Type B pancreatic cell (in vitro differentiated cells): ENCODE measurements around the gene MAGEA9. TPM values are rescaled to one million over a fixed set of nuclear protein-coding genes. Genes with fewer than 3 reads are reported as not detected.
"Not testable (repeated sequence)": the region's sequence is repeated elsewhere in the genome, so short reads cannot be mapped to it uniquely, and the experiment has no call there.

Experiments used
- DNase-seq: peaks from one replicate; pipeline ENCODE4 v3.0.0; 2021; ENCODE audit warnings: mixed read lengths; ENCODE audit not compliant: unreplicated experiment; ENCODE audit errors: extremely low spot score
- H3K27ac Mint-ChIP-seq: 2 replicates; pipeline ENCODE4 v1.8.0; 2021; ENCODE audit warnings: mild to moderate bottlenecking, mixed read lengths
- H3K27me3 Mint-ChIP-seq: 2 replicates; pipeline ENCODE4 v1.8.0; 2021; ENCODE audit warnings: mixed read lengths
- H3K36me3 Mint-ChIP-seq: 2 replicates; pipeline ENCODE4 v1.8.0; 2021; ENCODE audit warnings: mixed read lengths
- H3K4me1 Mint-ChIP-seq: one replicate; pipeline ENCODE4 v1.8.0; 2021; ENCODE audit warnings: mixed read lengths; ENCODE audit not compliant: unreplicated experiment
- H3K4me3 Mint-ChIP-seq: 2 replicates; pipeline ENCODE4 v1.8.0; 2021; ENCODE audit warnings: mild to moderate bottlenecking, mixed read lengths
- H3K9me3 Mint-ChIP-seq: 2 replicates; pipeline ENCODE4 v1.8.0; 2021; ENCODE audit warnings: mixed read lengths
- CTCF ChIP-seq: fragments of 200-600 bp; sonication (generic); conservative IDR thresholded peaks from 2 replicates; pipeline ENCODE4 v1.5.0; 2021; ENCODE audit warnings: antibody characterized with exemption, mild to moderate bottlenecking
- long read RNA-seq: library from polyadenylated mRNA; unstranded; transcript quantifications from one replicate; pipeline ENCODE4 v2.0.0, GENCODE V29; 2020
- total RNA-seq: library from RNA; stranded (reverse); gene quantifications from 2 replicates; pipeline ENCODE4 v1.2.1, GENCODE V29; 2021; ENCODE audit warnings: low replicate concordance

The MAGEA9 gene, protein sequence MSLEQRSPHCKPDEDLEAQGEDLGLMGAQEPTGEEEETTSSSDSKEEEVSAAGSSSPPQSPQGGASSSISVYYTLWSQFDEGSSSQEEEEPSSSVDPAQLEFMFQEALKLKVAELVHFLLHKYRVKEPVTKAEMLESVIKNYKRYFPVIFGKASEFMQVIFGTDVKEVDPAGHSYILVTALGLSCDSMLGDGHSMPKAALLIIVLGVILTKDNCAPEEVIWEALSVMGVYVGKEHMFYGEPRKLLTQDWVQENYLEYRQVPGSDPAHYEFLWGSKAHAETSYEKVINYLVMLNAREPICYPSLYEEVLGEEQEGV
- total RNA-seq, result not detected in 2 replicates
- long read RNA-seq, result 0 reads

DNA sequence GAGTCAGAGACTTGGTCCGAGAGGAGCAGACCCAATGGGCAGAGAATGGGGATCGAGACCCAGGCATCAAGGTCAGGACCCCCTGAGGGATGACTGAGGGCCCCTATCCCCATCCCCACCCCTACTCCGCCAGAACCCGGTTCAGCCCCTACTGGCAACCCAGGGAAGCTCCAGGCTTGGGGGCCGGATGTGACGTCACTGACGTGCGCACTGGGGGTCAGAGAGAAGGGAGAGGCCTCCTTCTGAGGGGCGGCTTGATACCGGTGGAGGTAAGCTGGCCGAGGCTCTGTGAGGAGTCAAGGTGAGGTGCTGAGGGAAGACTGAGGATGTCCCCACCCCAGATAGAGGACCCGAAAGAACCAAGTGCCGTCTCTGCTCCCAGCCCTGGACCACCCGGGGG, at the start of gene MAGEA9:
TSS of gene MAGEA9 (plus strand) at position 204 of the 400 bp plus-strand sequence. CDS start 4,281 bp downstream, outside the sequence.
- not testable (repeated sequence) for H3K36me3 Mint-ChIP-seq, H3K27ac Mint-ChIP-seq, DNase-seq, H3K4me3 Mint-ChIP-seq, H3K9me3 Mint-ChIP-seq, H3K27me3 Mint-ChIP-seq, H3K4me1 Mint-ChIP-seq

GRCh38 chrX:149742269-149742668, 39.5 kb upstream of the MAGEA9 start:
- H3K4me3 Mint-ChIP-seq, result not testable (repeated sequence)

GRCh38 chrX:149746390-149747007, 35.2 kb upstream of the MAGEA9 start:
- H3K27me3 Mint-ChIP-seq, H3K9me3 Mint-ChIP-seq, H3K36me3 Mint-ChIP-seq, H3K4me1 Mint-ChIP-seq, H3K4me3 Mint-ChIP-seq, DNase-seq, H3K27ac Mint-ChIP-seq: not testable (repeated sequence)

More at GRCh38 chrX:149742269-149742668, 39.5 kb upstream of the MAGEA9 start:
- H3K36me3 Mint-ChIP-seq, H3K27ac Mint-ChIP-seq, DNase-seq, H3K4me1 Mint-ChIP-seq, H3K9me3 Mint-ChIP-seq, H3K27me3 Mint-ChIP-seq: not testable (repeated sequence)

DNA sequence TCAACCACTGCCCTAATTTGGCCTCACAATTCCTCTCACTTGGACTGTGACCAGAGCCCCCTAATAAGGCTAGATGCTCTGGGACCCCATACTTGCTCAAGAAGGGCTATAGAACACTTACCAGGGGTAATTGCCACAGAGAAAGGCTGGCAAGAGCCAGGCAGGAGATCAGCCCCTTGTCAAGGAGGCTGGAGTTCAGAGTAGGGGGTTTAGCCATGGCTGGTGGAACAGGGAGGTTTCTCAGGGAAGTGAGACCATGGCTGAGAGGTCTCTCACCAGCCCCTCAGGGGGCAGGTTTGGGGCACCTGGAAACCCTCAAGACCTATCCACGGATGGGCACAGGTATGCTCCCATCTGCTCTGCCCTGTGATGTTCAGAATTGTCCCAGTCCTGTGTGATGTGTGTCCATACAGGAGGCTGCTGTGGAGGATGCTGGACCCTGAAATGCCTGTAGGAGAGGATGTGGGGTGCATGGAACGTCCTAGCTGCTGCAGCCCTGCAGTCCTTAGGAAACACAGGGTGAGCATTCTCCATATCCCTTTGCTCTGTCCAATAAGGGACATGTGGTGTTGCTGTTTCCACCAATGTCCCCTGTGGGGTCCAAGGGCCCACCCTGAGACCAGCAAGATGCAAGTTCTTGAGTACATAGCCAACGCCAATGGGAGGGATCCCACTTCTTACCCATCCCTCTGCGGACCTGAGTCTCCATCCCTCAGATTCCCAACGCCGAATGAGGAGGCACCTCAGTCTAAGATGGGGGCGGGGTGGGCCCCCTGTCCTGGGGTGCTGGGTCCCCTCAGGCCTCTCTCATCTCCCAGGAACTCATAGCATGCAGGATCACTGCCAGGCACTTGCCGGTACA, 24.3 kb upstream of the MAGEA9 start:
- no peak overlapping the region for H3K27ac Mint-ChIP-seq
- no peak overlapping the region for H3K4me3 Mint-ChIP-seq
- H3K4me1 Mint-ChIP-seq, result no peaks in the 10 kb centered on the region
- no peaks in the 10 kb centered on the region for H3K36me3 Mint-ChIP-seq
- TF ChIP-seq CTCF, result no peak
- DNase-seq, result no peak
- H3K9me3 Mint-ChIP-seq, result peaks cover 4% of the 10 kb centered on the region
- H3K27me3 Mint-ChIP-seq, result no peaks in the 10 kb centered on the region

DNA sequence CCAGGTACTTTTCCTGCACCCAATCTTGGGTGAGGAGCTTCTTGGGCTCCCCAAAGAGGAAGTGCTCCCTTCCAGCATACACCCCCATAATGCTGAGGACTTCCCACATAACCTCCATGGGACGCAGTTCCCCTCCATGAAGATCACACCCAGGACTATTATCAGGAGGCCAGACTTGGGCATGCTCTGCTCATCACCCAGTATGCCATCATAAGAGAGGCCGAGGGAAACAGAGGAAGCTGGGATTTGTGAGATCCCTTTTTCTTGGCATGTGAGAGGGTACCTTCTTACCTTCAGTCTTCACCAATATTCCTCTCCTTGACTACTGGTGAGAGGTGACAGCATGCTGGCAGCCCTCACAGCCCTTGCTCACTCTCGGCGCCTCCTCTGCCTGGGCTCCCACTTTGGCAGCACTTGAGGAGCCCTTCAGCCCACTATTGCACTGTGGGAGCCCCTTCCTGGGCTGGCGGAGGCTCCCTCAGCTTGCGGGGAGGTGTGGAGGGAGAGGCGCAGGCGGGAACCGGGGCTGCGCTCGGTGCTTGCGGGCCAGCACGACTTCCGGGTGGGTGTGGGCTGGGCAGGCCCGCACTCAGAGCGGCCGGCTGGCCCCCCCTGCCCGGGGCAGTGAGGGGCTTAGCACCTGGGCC, 23.5 kb upstream of the MAGEA9 start:
- Mint-ChIP-seq H3K4me1 (no peaks in the 10 kb centered on the region), H3K27ac (no peak overlapping the region), H3K4me3 (no peak overlapping the region), H3K9me3 (peaks cover 4% of the 10 kb centered on the region), H3K27me3 (no peaks in the 10 kb centered on the region), H3K36me3 (no peaks in the 10 kb centered on the region)
- DNase-seq, result no peak
- TF ChIP-seq CTCF, result no peak

DNA sequence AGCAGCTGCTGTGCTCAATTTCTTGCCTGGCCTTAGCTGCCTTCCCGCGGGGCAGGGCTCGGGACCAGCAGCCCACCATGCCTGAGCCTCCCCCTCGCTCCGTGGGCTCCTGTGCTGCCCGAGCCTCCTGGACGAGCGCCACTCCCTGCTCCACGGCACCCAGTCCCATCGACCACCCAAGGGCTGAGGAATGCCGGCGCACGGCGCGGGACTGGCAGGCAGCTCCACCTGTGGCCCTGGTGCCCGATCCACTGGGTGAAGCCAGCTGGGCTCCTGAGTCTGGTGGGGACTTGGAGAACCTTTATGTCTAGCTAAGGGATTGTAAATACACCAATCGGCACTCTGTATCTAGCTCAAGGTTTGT, 23.0 kb upstream of the MAGEA9 start:
- not testable (repeated sequence) for H3K27ac Mint-ChIP-seq, DNase-seq, H3K27me3 Mint-ChIP-seq, H3K36me3 Mint-ChIP-seq, H3K4me1 Mint-ChIP-seq, H3K9me3 Mint-ChIP-seq, H3K4me3 Mint-ChIP-seq

DNA sequence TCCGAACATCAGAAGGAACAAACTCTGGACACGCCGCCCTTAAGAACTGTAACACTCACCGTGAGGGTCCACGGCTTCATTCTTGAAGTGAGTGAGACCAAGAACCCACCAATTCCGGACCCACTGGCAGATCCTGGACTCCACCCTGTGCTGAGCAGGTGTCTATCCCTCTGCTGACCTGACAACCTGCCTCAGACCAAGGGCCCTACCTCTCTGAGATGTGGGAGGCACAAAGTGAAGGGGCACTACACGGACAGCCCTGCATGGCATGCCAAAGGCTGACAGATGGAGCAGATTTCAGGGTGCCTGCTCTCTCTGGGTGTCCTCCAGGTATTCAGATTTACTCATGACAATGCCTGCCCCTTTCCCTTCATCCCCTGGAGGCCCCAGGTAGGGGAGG, 21.9 kb upstream of the MAGEA9 start:
- Mint-ChIP-seq H3K9me3 (peaks cover 4% of the 10 kb centered on the region), H3K27me3 (no peaks in the 10 kb centered on the region), H3K27ac (no peak overlapping the region), H3K4me1 (no peaks in the 10 kb centered on the region), H3K4me3 (no peak overlapping the region), H3K36me3 (no peaks in the 10 kb centered on the region)
- TF ChIP-seq CTCF, result no peak
- DNase-seq, result no peak
